ENCODE measurements around the gene TMEM244.

DNA sequence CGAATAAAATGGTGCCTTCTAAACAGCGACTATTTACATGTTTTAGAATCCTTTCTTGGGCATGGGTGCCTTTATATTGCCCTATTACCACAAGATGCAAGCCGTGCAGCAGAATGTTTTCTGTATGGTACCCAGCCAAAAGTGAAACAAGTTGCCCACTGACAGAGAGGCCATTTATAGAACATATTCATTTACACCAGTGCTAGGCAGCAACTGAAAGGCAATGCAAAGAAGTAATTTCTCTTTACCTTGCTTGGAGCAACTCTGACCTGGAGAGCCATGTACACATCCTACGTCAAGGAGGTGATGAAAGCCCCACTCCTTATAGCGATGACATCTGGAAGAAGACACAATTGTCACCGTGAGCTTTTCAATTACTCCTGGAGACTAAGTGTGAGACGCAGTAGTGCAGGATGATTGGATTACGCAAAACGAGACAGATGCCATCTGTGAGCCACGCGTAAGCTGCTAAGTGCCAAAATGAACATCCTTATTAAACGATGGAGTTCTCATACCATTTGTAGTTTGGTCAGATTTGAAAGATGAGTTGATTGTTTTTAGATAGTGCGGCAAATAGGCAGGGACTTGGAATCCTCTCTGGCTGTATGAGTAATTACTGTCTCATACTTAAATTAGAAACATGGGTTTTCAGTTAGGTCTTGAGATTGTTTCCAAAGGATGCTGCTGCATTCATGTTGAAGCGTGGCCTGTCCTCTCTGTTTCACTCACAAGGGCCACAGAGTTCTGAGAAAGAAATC, at the start of gene TMEM244:
- no peak for TF ChIP-seq POLR2A (IDR thresholded peaks at IDR 0.05)
- TF ChIP-seq, protein P1, sequence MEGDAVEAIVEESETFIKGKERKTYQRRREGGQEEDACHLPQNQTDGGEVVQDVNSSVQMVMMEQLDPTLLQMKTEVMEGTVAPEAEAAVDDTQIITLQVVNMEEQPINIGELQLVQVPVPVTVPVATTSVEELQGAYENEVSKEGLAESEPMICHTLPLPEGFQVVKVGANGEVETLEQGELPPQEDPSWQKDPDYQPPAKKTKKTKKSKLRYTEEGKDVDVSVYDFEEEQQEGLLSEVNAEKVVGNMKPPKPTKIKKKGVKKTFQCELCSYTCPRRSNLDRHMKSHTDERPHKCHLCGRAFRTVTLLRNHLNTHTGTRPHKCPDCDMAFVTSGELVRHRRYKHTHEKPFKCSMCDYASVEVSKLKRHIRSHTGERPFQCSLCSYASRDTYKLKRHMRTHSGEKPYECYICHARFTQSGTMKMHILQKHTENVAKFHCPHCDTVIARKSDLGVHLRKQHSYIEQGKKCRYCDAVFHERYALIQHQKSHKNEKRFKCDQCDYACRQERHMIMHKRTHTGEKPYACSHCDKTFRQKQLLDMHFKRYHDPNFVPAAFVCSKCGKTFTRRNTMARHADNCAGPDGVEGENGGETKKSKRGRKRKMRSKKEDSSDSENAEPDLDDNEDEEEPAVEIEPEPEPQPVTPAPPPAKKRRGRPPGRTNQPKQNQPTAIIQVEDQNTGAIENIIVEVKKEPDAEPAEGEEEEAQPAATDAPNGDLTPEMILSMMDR (IDR thresholded peaks at IDR 0.05) = no peak

All from esophagus squamous epithelium (tissue), 4 donors.